K562 (cell line): ENCODE results near the gene SEZ6. TPM values are rescaled to one million over a fixed set of nuclear protein-coding genes. Genes with fewer than 3 reads are reported as not detected.

Experiments
- CBFA2T2 ChIP-seq: fragments of 450-650 bp; conservative IDR thresholded peaks from 2 replicates; pipeline ENCODE4 v1.6.1; 2017; ENCODE audit warnings: mild to moderate bottlenecking
- CEBPB ChIP-seq: fragments of 450-650 bp; IDR thresholded peaks from 2 replicates; pipeline ENCODE4 v1.6.1; 2016; ENCODE audit warnings: missing genetic modification characterization, missing compliant biosample characterization
- CLOCK ChIP-seq: fragments of 250-450 bp; sonication (Bioruptor Pico); IDR thresholded peaks from 2 replicates; pipeline ENCODE4 v1.4.0; 2020; ENCODE audit warnings: mild to moderate bottlenecking, moderate library complexity, borderline replicate concordance
- FOSL1 ChIP-seq: fragments of 200-800 bp; sonication (Bioruptor generic); conservative IDR thresholded peaks from 2 replicates; pipeline ENCODE4 v1.6.1; 2016; ENCODE audit warnings: missing genetic modification characterization, missing compliant biosample characterization
- FOXK2 ChIP-seq, 2 experiments: fragments of 450-650 bp; IDR thresholded peaks in 1 of 2; conservative IDR thresholded peaks in 1 of 2; 2 replicates each; pipeline ENCODE4 v1.6.1; 2016; ENCODE audit warnings: low read depth in 2 of 2, mild to moderate bottlenecking in 1 of 2
- HLTF ChIP-seq: fragments of 450-650 bp; IDR thresholded peaks from 2 replicates; pipeline ENCODE4 v1.6.1; 2016
- HNRNPLL ChIP-seq: fragments of 200-400 bp; formaldehyde crosslinking; IDR thresholded peaks from 2 replicates; pipeline ENCODE4 v1.6.1; 2017; ENCODE audit warnings: low read length, low read depth, mild to moderate bottlenecking; ENCODE audit not compliant: poor library complexity, severe bottlenecking
- HNRNPUL1 ChIP-seq: fragments of 200-400 bp; formaldehyde crosslinking; IDR thresholded peaks from 2 replicates; pipeline ENCODE4 v1.6.1; 2017; ENCODE audit warnings: low read length
- IFI16 ChIP-seq: fragments of 250-450 bp; sonication (Bioruptor Pico); IDR thresholded peaks from 2 replicates; pipeline ENCODE4 v2.1.2; 2022; ENCODE audit warnings: mild to moderate bottlenecking, inconsistent platforms
- MECOM ChIP-seq: fragments of 250-450 bp; sonication (Bioruptor Pico); IDR thresholded peaks from 2 replicates; pipeline ENCODE4 v1.8.0; 2022; ENCODE audit warnings: inconsistent platforms
- NFE2 ChIP-seq: IDR thresholded peaks from 2 replicates; pipeline ENCODE4 v1.6.1; 2014; ENCODE audit warnings: antibody characterized with exemption, low read depth
- PKNOX1 ChIP-seq: fragments of 450-650 bp; IDR thresholded peaks from 2 replicates; pipeline ENCODE4 v1.6.1; 2016
- STAT5A ChIP-seq: IDR thresholded peaks from 2 replicates; pipeline ENCODE4 v1.6.1; 2012; ENCODE audit warnings: low read length, inconsistent platforms, borderline replicate concordance
- THAP12 ChIP-seq: fragments of 250-450 bp; sonication (Bioruptor Pico); IDR thresholded peaks from 2 replicates; pipeline ENCODE4 v1.9.0; 2021; ENCODE audit warnings: mild to moderate bottlenecking, inconsistent platforms
- THRA ChIP-seq: fragments of 450-650 bp; IDR thresholded peaks from 2 replicates; pipeline ENCODE4 v1.6.1; 2017; ENCODE audit warnings: mild to moderate bottlenecking, moderate library complexity
- ZFP30 ChIP-seq: fragments of 250-450 bp; sonication (Bioruptor Pico); IDR thresholded peaks from 2 replicates; pipeline ENCODE4 v1.8.0; 2022; ENCODE audit warnings: moderate library complexity, mild to moderate bottlenecking, inconsistent platforms, borderline replicate concordance
- ZNF561 ChIP-seq: fragments of 450-650 bp; formaldehyde crosslinking; conservative IDR thresholded peaks from 2 replicates; pipeline ENCODE4 v1.4.0; 2020; ENCODE audit warnings: mild to moderate bottlenecking, moderate library complexity
- ZNF766 ChIP-seq: fragments of 200-800 bp; sonication (Bioruptor generic); conservative IDR thresholded peaks from 2 replicates; pipeline ENCODE4 v1.6.1; 2016; ENCODE audit warnings: missing genetic modification characterization, missing compliant biosample characterization
- ZNF77 ChIP-seq: fragments of 250-450 bp; sonication (Bioruptor Pico); IDR thresholded peaks from 2 replicates; pipeline ENCODE4 v1.5.0; 2020
- ZNF778 ChIP-seq: fragments of 450-650 bp; formaldehyde crosslinking; IDR thresholded peaks from 2 replicates; pipeline ENCODE4 v1.4.0; 2020; ENCODE audit warnings: mild to moderate bottlenecking, moderate library complexity
- ZNF780A ChIP-seq: fragments of 250-450 bp; sonication (Bioruptor Pico); IDR thresholded peaks from 2 replicates; pipeline ENCODE4 v1.5.0; 2021; ENCODE audit warnings: mild to moderate bottlenecking
- polyA plus RNA-seq, 8 experiments: library from polyadenylated mRNA; depleted of rRNA in 4 of 8; stranded (reverse) in 5 of 8; unstranded in 3 of 8; fragments of >200 nt; fragmentation: Nextera tagmentation in 2 of 8; fragmentation: Illumina TruSeq in 1 of 8; extraction: Ambion mirVana in 2 of 8; extraction: Trizol in 1 of 8; gene quantifications; 2 replicates each; pipeline versions ENCODE4 v1.2.1 to v1.2.3, GENCODE V29; 2011 to 2014; ENCODE audit warnings: inconsistent platforms in 1 of 8, missing spikeins in 1 of 8
- total RNA-seq, 7 experiments: library from RNA; depleted of rRNA in 6 of 7; stranded (reverse); fragments of >200 nt in 6 of 7; fragmentation: Illumina TruSeq in 2 of 7; extraction: Trizol in 2 of 7; gene quantifications; 2 replicates each; pipeline versions ENCODE4 v1.2.1 to v1.2.3, GENCODE V29; 2011 to 2021; ENCODE audit warnings: low replicate concordance in 1 of 7
- TF ChIP-seq, protein P1 (sequence below): fragments of 200-800 bp; sonication (Bioruptor generic); IDR thresholded peaks from 2 replicates; pipeline ENCODE4 v1.6.1; 2017; ENCODE audit warnings: missing genetic modification characterization, missing compliant biosample characterization

Gene SEZ6
- total and polyA plus RNA-seq, 9 of the 15 experiments (the other 6 are each of a cell fraction or from before 2014, with no cell fraction given): not detected

DNA sequence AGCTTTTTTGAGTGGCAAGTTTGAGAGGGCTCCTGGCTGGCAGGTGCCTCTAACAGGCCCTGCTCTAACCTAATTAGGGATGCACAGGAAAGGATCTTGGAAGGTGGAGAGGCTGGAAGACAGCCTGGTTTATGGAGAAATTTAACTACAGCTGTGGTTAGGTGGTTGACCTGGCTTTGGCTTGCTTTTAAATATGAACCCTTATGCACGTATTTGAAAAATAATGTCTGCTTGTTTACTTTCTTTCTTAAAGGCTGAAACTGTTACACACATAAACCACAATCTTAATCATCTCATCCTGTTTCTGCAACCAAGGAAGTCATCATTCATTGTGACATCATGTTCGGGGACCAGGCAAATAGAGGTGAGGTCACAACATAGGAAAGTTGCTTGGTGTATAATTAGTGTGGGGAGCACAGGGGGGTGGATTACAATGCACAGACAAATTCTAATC, 79.9 kb downstream of the SEZ6 start (continued):
- TF ChIP-seq FOXK2 (conservative IDR thresholded peaks at IDR 0.05 in 1 of 2, IDR thresholded peaks at IDR 0.05 in 1 of 2; ENCODE audit: low read depth in 2 of 2) (peak; percentile 66 to 83; a peak in 3 of 4 replicates), CBFA2T2 (no peak), CLOCK (CRISPR knock-in tag) (no peak), ZNF561 (CRISPR knock-in tag) (no peak), IFI16 (CRISPR knock-in tag) (no peak), THRA (no peak), HNRNPLL (no peak), NFE2 (no peak), HLTF (no peak), ZFP30 (CRISPR knock-in tag) (no peak), THAP12 (CRISPR knock-in tag) (no peak), ZNF77 (CRISPR knock-in tag) (no peak), ZNF778 (no peak), PKNOX1 (peak; percentile 80), ZNF780A (CRISPR knock-in tag) (no peak), FOSL1 (tag) (peak; percentile 48; the same call in 1 of the 2 replicates), HNRNPUL1 (no peak), MECOM (CRISPR knock-in tag) (no peak), CEBPB (tag) (peak; percentile 83), STAT5A (no peak), ZNF766 (CRISPR knock-in tag) (no peak; the same call in 1 of the 2 replicates)
- TF ChIP-seq, protein P1, sequence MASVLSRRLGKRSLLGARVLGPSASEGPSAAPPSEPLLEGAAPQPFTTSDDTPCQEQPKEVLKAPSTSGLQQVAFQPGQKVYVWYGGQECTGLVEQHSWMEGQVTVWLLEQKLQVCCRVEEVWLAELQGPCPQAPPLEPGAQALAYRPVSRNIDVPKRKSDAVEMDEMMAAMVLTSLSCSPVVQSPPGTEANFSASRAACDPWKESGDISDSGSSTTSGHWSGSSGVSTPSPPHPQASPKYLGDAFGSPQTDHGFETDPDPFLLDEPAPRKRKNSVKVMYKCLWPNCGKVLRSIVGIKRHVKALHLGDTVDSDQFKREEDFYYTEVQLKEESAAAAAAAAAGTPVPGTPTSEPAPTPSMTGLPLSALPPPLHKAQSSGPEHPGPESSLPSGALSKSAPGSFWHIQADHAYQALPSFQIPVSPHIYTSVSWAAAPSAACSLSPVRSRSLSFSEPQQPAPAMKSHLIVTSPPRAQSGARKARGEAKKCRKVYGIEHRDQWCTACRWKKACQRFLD: peak; percentile 67; the same call in 1 of the 2 replicates
